ENCODE results near the gene NOXO1. TPM values are rescaled to one million over a fixed set of nuclear protein-coding genes. Genes with fewer than 3 reads are reported as not detected.
"Not testable (repeated sequence)": the region's sequence is repeated elsewhere in the genome, so short reads cannot be mapped to it uniquely, and the experiment has no call there.

Gene NOXO1
- polyA plus RNA-seq, 1 donor (not counting 4 experiments of a cell fraction or from before 2014, with no cell fraction given): 0.38 TPM

GRCh38 chr16:1957434-1958142 is 23.7 kb downstream of the NOXO1 start:
- DNase-seq (ENCODE audit: low read depth, low spot score); H3K9ac ChIP-seq (ENCODE audit: control insufficient read depth, extremely low read depth, insufficient read depth, low read length); dilution Hi-C loops (cut with MboI; ENCODE audit: extremely low pct_ligation_motif_present, low sequenced_read_pairs); H3K27ac ChIP-seq (ENCODE audit: control insufficient read depth, insufficient read depth, low read length); H3K4me3 ChIP-seq (ENCODE audit: control insufficient read depth in 2 of 3, extremely low read depth in 1 of 3, insufficient read depth in 2 of 3, low read depth in 1 of 3, low read length in 3 of 3); H3K27me3 ChIP-seq (ENCODE audit: control insufficient read depth, extremely low read depth, insufficient read depth, low read length); H3K4me2 ChIP-seq (ENCODE audit: control insufficient read depth, extremely low read depth, insufficient read depth, low read depth, low read length); H3K9me1 ChIP-seq (ENCODE audit: control insufficient read depth, extremely low read depth, insufficient read depth, low read length); FAIRE-seq; H3K9me3 ChIP-seq (ENCODE audit: control insufficient read depth, low read depth, low read length); H2AFZ ChIP-seq (ENCODE audit: control insufficient read depth, low read length): not testable (repeated sequence)
- Histone ChIP-seq H3K4me1 (ENCODE audit: control insufficient read depth, extremely low read depth, insufficient read depth, low read length) (peaks cover 30% of the 10 kb centered on the region), H3K36me3 (ENCODE audit: control insufficient read depth in 2 of 2, extremely low read depth in 1 of 2, insufficient read depth in 2 of 2, low read length in 2 of 2) (peaks cover 7 to 14% of the 10 kb centered on the region in 2 experiments), H4K20me1 (ENCODE audit: control insufficient read depth, extremely low read depth, insufficient read depth, low read length) (peaks cover 15% of the 10 kb centered on the region), H3K79me2 (ENCODE audit: control insufficient read depth, insufficient read depth, low read length) (peaks cover 22% of the 10 kb centered on the region)

GRCh38 chr16:1953734-1954133 is 27.5 kb downstream of the NOXO1 start:
- Histone ChIP-seq H3K27me3 (ENCODE audit: control insufficient read depth, extremely low read depth, insufficient read depth, low read length) (no peaks in the 10 kb centered on the region), H3K4me2 (ENCODE audit: control insufficient read depth, extremely low read depth, insufficient read depth, low read depth, low read length) (no peak overlapping the region), H3K4me3 (ENCODE audit: control insufficient read depth in 2 of 3, extremely low read depth in 1 of 3, insufficient read depth in 2 of 3, low read depth in 1 of 3, low read length in 3 of 3) (no peak overlapping the region), H4K20me1 (ENCODE audit: control insufficient read depth, extremely low read depth, insufficient read depth, low read length) (no peaks in the 10 kb centered on the region), H3K9me3 (ENCODE audit: control insufficient read depth, low read depth, low read length) (no peaks in the 10 kb centered on the region), H3K27ac (ENCODE audit: control insufficient read depth, insufficient read depth, low read length) (no peak overlapping the region), H3K4me1 (ENCODE audit: control insufficient read depth, extremely low read depth, insufficient read depth, low read length) (peaks cover 23% of the 10 kb centered on the region), H3K79me2 (ENCODE audit: control insufficient read depth, insufficient read depth, low read length) (no peaks in the 10 kb centered on the region), H3K36me3 (ENCODE audit: control insufficient read depth in 2 of 2, extremely low read depth in 1 of 2, insufficient read depth in 2 of 2, low read length in 2 of 2) (no peaks in the 10 kb centered on the region), H2AFZ (ENCODE audit: control insufficient read depth, low read length) (no peak overlapping the region), H3K9ac (ENCODE audit: control insufficient read depth, extremely low read depth, insufficient read depth, low read length) (no peak overlapping the region), H3K9me1 (ENCODE audit: control insufficient read depth, extremely low read depth, insufficient read depth, low read length) (no peaks in the 10 kb centered on the region)
- no peak for FAIRE-seq
- dilution Hi-C loops (cut with MboI; ENCODE audit: extremely low pct_ligation_motif_present, low sequenced_read_pairs): no loop called here
- DNase-seq (ENCODE audit: low read depth, low spot score): no peak
- TF ChIP-seq EZH2 (IDR thresholded peaks at IDR 0.05; ENCODE audit: low read length) (no peak), CTCF (optimal IDR thresholded peaks at IDR 0.05 in 1 of 3, IDR thresholded peaks at IDR 0.05 in 1 of 3, conservative IDR thresholded peaks at IDR 0.05 in 1 of 3; ENCODE audit: extremely low read depth in 1 of 3, insufficient read depth in 2 of 3, low read length in 3 of 3) (no peak)

- H3K4me2 ChIP-seq (ENCODE audit: control insufficient read depth, extremely low read depth, insufficient read depth, low read depth, low read length): peak overlapping the region; percentile 20
- dilution Hi-C loops (cut with MboI; ENCODE audit: extremely low pct_ligation_motif_present, low sequenced_read_pairs): no loop called here
- H3K27me3 ChIP-seq (ENCODE audit: control insufficient read depth, extremely low read depth, insufficient read depth, low read length): no peaks in the 10 kb centered on the region
- H4K20me1 ChIP-seq (ENCODE audit: control insufficient read depth, extremely low read depth, insufficient read depth, low read length): no peaks in the 10 kb centered on the region
- TF ChIP-seq CTCF (optimal IDR thresholded peaks at IDR 0.05 in 1 of 3, IDR thresholded peaks at IDR 0.05 in 1 of 3, conservative IDR thresholded peaks at IDR 0.05 in 1 of 3; ENCODE audit: extremely low read depth in 1 of 3, insufficient read depth in 2 of 3, low read length in 3 of 3): no peak
- no peak for TF ChIP-seq EZH2 (IDR thresholded peaks at IDR 0.05; ENCODE audit: low read length)
- peak overlapping the region; percentile 56 for H3K27ac ChIP-seq (ENCODE audit: control insufficient read depth, insufficient read depth, low read length)
- peak overlapping the region; percentile 52 for H2AFZ ChIP-seq (ENCODE audit: control insufficient read depth, low read length)
- DNase-seq (ENCODE audit: low read depth, low spot score) (no peak), FAIRE-seq (no peak)
- H3K9ac ChIP-seq (ENCODE audit: control insufficient read depth, extremely low read depth, insufficient read depth, low read length): peak overlapping the region; percentile 18
- H3K9me3 ChIP-seq (ENCODE audit: control insufficient read depth, low read depth, low read length): no peaks in the 10 kb centered on the region
- H3K79me2 ChIP-seq (ENCODE audit: control insufficient read depth, insufficient read depth, low read length): no peaks in the 10 kb centered on the region
- H3K36me3 ChIP-seq (ENCODE audit: control insufficient read depth in 2 of 2, extremely low read depth in 1 of 2, insufficient read depth in 2 of 2, low read length in 2 of 2): no peaks in the 10 kb centered on the region
- peaks cover 23% of the 10 kb centered on the region for H3K4me1 ChIP-seq (ENCODE audit: control insufficient read depth, extremely low read depth, insufficient read depth, low read length)
- H3K4me3 ChIP-seq (ENCODE audit: control insufficient read depth in 2 of 3, extremely low read depth in 1 of 3, insufficient read depth in 2 of 3, low read depth in 1 of 3, low read length in 3 of 3): peak overlapping the region in 1 of 3 experiments; percentile 19
- no peaks in the 10 kb centered on the region for H3K9me1 ChIP-seq (ENCODE audit: control insufficient read depth, extremely low read depth, insufficient read depth, low read length)
These were observed 30.7 kb downstream of the NOXO1 start for GRCh38 chr16:1950559-1950958.

Measured in keratinocyte (primary cell).